Prostate gland (tissue), 2 donors: Measurements from ENCODE around the gene TMEM240. TPM values are rescaled to one million over a fixed set of nuclear protein-coding genes. Genes with fewer than 3 reads are reported as not detected.

Experiments used
- DNase-seq: peaks from one replicate; pipeline ENCODE4 v3.0.0-alpha.2; 2019; ENCODE audit warnings: low spot score
- H3K27ac ChIP-seq, 2 donors: fragments of 200-600 bp; sonication (generic); 2 replicates each; pipeline ENCODE4 v1.5.1; 2017 to 2019
- H3K27me3 ChIP-seq: fragments of 200-600 bp; sonication (generic); replicated peaks from 2 replicates; pipeline ENCODE4 v1.5.1; 2019; ENCODE audit not compliant: insufficient read depth
- H3K36me3 ChIP-seq, 2 donors: fragments of 200-600 bp; sonication (generic); 1 replicate in 1 of 2; 2 replicates in 1 of 2; pipeline versions ENCODE4 v1.5.1 to v1.8.1; 2017 to 2019
- H3K4me1 ChIP-seq: fragments of 200-600 bp; sonication (generic); replicated peaks from 2 replicates; pipeline ENCODE4 v1.5.1; 2019
- H3K4me3 ChIP-seq, 2 donors: fragments of 200-600 bp; sonication (generic); 2 replicates each; pipeline ENCODE4 v1.5.1; 2017 to 2019
- H3K9me3 ChIP-seq: fragments of 200-600 bp; sonication (generic); 2 replicates; pipeline ENCODE4 v1.5.1; 2017
- POLR2A ChIP-seq: fragments of 450-650 bp; IDR thresholded peaks from one replicate; pipeline ENCODE4 v1.6.1; 2016; ENCODE audit warnings: antibody characterized with exemption, mild to moderate bottlenecking
- POLR2AphosphoS5 ChIP-seq: sonication (generic); formaldehyde crosslinking; IDR thresholded peaks from one replicate; pipeline ENCODE4 v1.6.1; 2017; ENCODE audit warnings: antibody characterized with exemption
- whole genome bisulfite sequencing: methylation state at CpG from one replicate; pipeline ENCODE4 v1.1.5; 2018; 5-methylcytosine and 5-hydroxymethylcytosine counted together
- intact Hi-C: fragments of 100-400 bp; cut with DNase I; formaldehyde crosslinking; loops from one replicate; pipeline ENCODE4 v1.14.2; 2022
- total RNA-seq, 2 donors: library from RNA; depleted of rRNA; stranded (reverse); fragments of >200 nt; gene quantifications; one replicate each; pipeline ENCODE4 v1.1.0, GENCODE V29; 2016
- TF ChIP-seq, protein P1 (sequence below), 4 experiments: fragments of 200-600 bp in 2 of 4; fragments of 450-650 bp in 2 of 4; sonication (generic) in 2 of 4; IDR thresholded peaks; 1 replicate in 3 of 4; 2 replicates in 1 of 4; pipeline ENCODE4 v1.5.1; 2016 to 2019; ENCODE audit warnings: antibody characterized with exemption in 4 of 4, mild to moderate bottlenecking in 2 of 4, moderate library complexity in 2 of 4

The TMEM240 gene
- total RNA-seq, 2 donors from 2014 or later: 4.5 to 6.8 TPM

- WGBS: 93% methylated on average over 9 of the region's 10 CpGs
- H3K36me3 ChIP-seq: peaks cover 0 to 3% of the 10 kb centered on the region in 2 donors
- intact Hi-C loops: no loop called here
- no peaks in the 10 kb centered on the region for H3K9me3 ChIP-seq
- no peak overlapping the region for H3K27ac ChIP-seq
- H3K27me3 ChIP-seq: no peaks in the 10 kb centered on the region
- DNase-seq: no peak
- TF ChIP-seq POLR2AphosphoS5 (no peak), POLR2A (no peak)
- TF ChIP-seq, protein P1, sequence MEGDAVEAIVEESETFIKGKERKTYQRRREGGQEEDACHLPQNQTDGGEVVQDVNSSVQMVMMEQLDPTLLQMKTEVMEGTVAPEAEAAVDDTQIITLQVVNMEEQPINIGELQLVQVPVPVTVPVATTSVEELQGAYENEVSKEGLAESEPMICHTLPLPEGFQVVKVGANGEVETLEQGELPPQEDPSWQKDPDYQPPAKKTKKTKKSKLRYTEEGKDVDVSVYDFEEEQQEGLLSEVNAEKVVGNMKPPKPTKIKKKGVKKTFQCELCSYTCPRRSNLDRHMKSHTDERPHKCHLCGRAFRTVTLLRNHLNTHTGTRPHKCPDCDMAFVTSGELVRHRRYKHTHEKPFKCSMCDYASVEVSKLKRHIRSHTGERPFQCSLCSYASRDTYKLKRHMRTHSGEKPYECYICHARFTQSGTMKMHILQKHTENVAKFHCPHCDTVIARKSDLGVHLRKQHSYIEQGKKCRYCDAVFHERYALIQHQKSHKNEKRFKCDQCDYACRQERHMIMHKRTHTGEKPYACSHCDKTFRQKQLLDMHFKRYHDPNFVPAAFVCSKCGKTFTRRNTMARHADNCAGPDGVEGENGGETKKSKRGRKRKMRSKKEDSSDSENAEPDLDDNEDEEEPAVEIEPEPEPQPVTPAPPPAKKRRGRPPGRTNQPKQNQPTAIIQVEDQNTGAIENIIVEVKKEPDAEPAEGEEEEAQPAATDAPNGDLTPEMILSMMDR (IDR thresholded peaks at IDR 0.05): no peak
- no peak overlapping the region for H3K4me3 ChIP-seq
- H3K4me1 ChIP-seq: no peaks in the 10 kb centered on the region
Measured at GRCh38 chr1:1552263-1552639, 11.8 kb upstream of the TMEM240 start.

- Histone ChIP-seq H3K27me3 (no peaks in the 10 kb centered on the region), H3K9me3 (no peaks in the 10 kb centered on the region), H3K36me3 (peaks cover 0 to 3% of the 10 kb centered on the region in 2 donors), H3K4me3 (no peak overlapping the region), H3K4me1 (no peaks in the 10 kb centered on the region), H3K27ac (no peak overlapping the region)
- WGBS: 85% methylated on average over 33 of the region's 33 CpGs
- intact Hi-C loops: no loop called here
- no peak for DNase-seq
- TF ChIP-seq POLR2AphosphoS5 (no peak), POLR2A (no peak)
- TF ChIP-seq, protein P1 (IDR thresholded peaks at IDR 0.05): no peak
Measured at GRCh38 chr1:1551524-1552262, 11.3 kb upstream of the TMEM240 start.

DNA sequence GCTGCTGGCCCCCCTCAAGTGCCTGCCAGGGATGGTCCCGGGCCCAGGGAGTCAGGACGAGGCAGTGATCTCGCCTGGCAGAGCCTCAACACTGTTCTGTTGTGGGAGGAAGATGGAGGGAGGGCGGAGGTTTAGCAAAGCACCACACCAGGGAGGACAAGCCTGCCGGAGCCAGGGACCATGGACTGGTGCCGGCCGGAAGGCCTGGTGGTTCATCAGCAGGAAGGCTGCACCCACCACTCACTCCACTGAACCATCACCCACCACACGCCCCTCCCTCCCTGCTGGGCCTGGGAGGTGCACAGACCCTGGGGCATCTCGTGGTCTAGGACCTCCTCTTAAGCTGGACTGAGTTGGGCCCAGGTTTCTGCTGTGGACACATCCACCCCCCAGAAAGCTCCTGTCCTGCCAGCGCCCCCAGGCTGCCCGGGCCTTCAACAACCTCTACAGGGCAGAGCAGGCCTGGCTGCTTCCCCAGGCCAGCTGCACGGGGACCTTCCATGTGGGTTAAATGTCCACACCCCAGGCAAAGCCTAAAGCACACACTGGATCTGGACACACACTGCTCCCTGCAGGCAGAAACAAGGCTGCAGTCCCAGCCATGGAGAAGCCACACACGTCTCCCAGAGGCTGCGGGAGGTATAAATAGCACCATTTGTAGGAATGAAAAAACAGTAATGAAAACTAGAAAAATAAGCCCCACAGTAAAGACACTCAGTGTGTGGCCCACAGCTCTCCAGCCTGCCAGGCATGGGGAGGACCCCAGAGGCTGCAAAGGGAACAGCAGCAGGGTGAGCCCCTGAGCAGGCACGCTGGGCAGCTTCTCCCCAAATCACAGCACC lies 10.4 kb upstream of the TMEM240 start:
- intact Hi-C loops: no loop called here
- Histone ChIP-seq H3K36me3 (peaks cover 0 to 3% of the 10 kb centered on the region in 2 donors), H3K27me3 (no peaks in the 10 kb centered on the region), H3K4me1 (no peaks in the 10 kb centered on the region), H3K27ac (no peak overlapping the region), H3K9me3 (no peaks in the 10 kb centered on the region), H3K4me3 (no peak overlapping the region)
- DNase-seq: no peak
- WGBS: 72% methylated on average over 15 of the region's 15 CpGs
- TF ChIP-seq POLR2AphosphoS5: no peak
- no peak for TF ChIP-seq POLR2A
- TF ChIP-seq, protein P1 (IDR thresholded peaks at IDR 0.05): no peak

GRCh38 chr1:1550087-1550486 lies 9.7 kb upstream of the TMEM240 start:
- no peaks in the 10 kb centered on the region for H3K27me3 ChIP-seq
- intact Hi-C loops: no loop called here
- no peak overlapping the region for H3K4me3 ChIP-seq
- peaks cover 0 to 1% of the 10 kb centered on the region in 2 donors for H3K36me3 ChIP-seq
- DNase-seq: no peak
- TF ChIP-seq POLR2AphosphoS5: no peak
- no peak for TF ChIP-seq POLR2A
- TF ChIP-seq, protein P1 (IDR thresholded peaks at IDR 0.05): no peak
- H3K4me1 ChIP-seq: no peaks in the 10 kb centered on the region
- H3K27ac ChIP-seq: no peak overlapping the region
- 85% methylated on average over 7 of the region's 7 CpGs for WGBS
- no peaks in the 10 kb centered on the region for H3K9me3 ChIP-seq
